ENCODE data around the gene TXNDC11.

TXNDC11 gene

DNA sequence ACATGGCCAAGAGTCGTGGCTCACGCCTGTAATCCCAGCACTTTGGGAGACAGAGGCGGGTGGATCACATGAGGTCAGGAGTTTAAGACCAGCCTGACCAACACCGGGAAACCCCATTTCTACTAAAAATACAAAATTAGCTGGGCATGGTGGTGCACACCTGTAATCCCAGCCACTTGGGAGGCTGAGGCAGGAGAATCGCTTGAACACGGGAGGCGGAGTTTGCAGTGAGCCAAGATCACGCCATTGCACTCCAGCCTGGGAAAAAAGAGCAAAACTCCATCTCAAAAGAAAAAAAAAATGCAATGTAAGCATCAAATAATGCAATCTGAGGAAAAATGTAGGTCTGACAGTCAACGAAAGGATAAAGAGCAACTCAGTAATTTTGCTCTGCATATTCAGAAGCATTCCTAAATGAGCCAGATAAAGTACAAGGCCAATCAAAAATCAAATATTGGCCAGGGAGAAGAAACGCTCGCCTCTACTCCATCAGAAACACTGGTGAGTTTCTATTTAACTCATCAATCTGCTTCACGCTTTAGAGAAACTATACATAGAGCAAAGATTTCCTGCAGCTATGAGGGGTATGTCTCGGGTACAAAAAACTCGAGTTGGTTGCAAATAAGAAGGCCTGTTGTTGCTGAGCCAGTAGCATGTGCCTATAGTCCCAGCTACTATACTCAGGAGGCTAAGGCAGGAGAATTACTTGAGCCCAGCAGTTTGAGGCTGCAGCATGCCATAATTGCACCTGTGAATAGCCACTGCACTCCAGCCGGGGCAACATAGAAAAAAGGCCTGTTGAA lies 3.7 kb downstream of the TXNDC11 start:
- DNase-seq (ENCODE audit: insufficient read length, low spot score), result no peak
- no peak for FAIRE-seq
- no peak for TF ChIP-seq TAF1 (IDR thresholded peaks at IDR 0.05; ENCODE audit: low read depth, low read length)
- TF ChIP-seq POLR2AphosphoS5 (IDR thresholded peaks at IDR 0.05; ENCODE audit: low read depth, low read length), result no peak
- no peak for TF ChIP-seq POU2F2 (IDR thresholded peaks at IDR 0.05; ENCODE audit: low read depth, low read length)
- TF ChIP-seq POLR2A (IDR thresholded peaks at IDR 0.05; ENCODE audit: low read depth, low read length), result no peak
- TF ChIP-seq PAX5 (IDR thresholded peaks at IDR 0.05; ENCODE audit: insufficient read depth, low read length, severe bottlenecking), result no peak
- TF ChIP-seq SPI1 (IDR thresholded peaks at IDR 0.05; ENCODE audit: low read depth, low read length), result no peak

- no peak for FAIRE-seq
- DNase-seq (ENCODE audit: insufficient read length, low spot score), result no peak
- no peak for TF ChIP-seq POLR2A (IDR thresholded peaks at IDR 0.05; ENCODE audit: low read depth, low read length)
- TF ChIP-seq POLR2AphosphoS5 (IDR thresholded peaks at IDR 0.05; ENCODE audit: low read depth, low read length), result no peak
- TF ChIP-seq POU2F2 (IDR thresholded peaks at IDR 0.05; ENCODE audit: low read depth, low read length), result no peak
- no peak for TF ChIP-seq PAX5 (IDR thresholded peaks at IDR 0.05; ENCODE audit: insufficient read depth, low read length, severe bottlenecking)
- no peak for TF ChIP-seq SPI1 (IDR thresholded peaks at IDR 0.05; ENCODE audit: low read depth, low read length)
- no peak for TF ChIP-seq TAF1 (IDR thresholded peaks at IDR 0.05; ENCODE audit: low read depth, low read length)
Measured at GRCh38 chr16:11737713-11738112, 4.9 kb downstream of the TXNDC11 start.

DNA sequence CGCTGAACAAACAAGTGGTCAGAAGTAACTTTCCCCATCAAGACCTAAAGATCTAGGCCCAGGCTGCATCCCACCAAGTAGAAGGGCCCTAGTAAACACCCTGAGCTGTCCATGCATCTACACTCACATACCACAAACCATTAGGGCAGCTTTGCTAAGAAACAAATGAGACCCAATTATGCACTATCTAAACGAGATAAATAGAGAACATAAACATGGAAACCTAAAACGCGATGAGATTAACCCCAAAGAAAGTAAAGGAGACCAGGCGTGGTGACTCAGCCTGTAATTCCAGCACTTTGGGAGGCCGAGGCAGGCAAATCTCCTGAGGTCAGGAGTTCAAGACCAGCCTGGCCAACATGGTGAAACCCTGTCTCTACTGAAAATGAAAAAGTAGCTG lies 5.8 kb downstream of the TXNDC11 start:
- no peak for TF ChIP-seq PAX5 (IDR thresholded peaks at IDR 0.05; ENCODE audit: insufficient read depth, low read length, severe bottlenecking)
- no peak for TF ChIP-seq POLR2AphosphoS5 (IDR thresholded peaks at IDR 0.05; ENCODE audit: low read depth, low read length)
- TF ChIP-seq POLR2A (IDR thresholded peaks at IDR 0.05; ENCODE audit: low read depth, low read length), result no peak
- no peak for TF ChIP-seq SPI1 (IDR thresholded peaks at IDR 0.05; ENCODE audit: low read depth, low read length)
- TF ChIP-seq TAF1 (IDR thresholded peaks at IDR 0.05; ENCODE audit: low read depth, low read length), result no peak
- no peak for TF ChIP-seq POU2F2 (IDR thresholded peaks at IDR 0.05; ENCODE audit: low read depth, low read length)
- DNase-seq (ENCODE audit: insufficient read length, low spot score), result no peak
- FAIRE-seq, result no peak

DNA sequence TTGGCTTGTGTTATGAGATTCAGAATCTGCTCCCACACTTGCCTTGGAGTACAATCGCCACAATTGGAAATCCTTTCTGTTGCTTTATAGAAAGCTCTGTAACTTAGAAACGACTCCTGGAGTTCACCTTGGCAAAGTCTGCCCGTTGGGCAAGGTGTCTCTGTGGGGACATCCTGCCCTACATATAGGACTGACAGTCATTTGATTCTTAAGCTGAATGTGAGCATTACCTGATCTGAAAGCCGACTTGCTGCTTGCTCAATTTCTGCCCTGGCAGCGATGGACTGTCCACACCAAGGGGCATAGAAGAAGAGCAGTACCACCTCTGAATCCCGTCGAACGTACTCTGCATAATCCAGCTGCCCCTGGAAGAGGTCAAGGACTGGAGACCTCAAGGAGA lies 6.9 kb downstream of the TXNDC11 start:
- TF ChIP-seq SPI1 (IDR thresholded peaks at IDR 0.05; ENCODE audit: low read depth, low read length), result no peak
- no peak for TF ChIP-seq PAX5 (IDR thresholded peaks at IDR 0.05; ENCODE audit: insufficient read depth, low read length, severe bottlenecking)
- no peak for TF ChIP-seq TAF1 (IDR thresholded peaks at IDR 0.05; ENCODE audit: low read depth, low read length)
- no peak for TF ChIP-seq POLR2A (IDR thresholded peaks at IDR 0.05; ENCODE audit: low read depth, low read length)
- TF ChIP-seq POU2F2 (IDR thresholded peaks at IDR 0.05; ENCODE audit: low read depth, low read length), result no peak
- TF ChIP-seq POLR2AphosphoS5 (IDR thresholded peaks at IDR 0.05; ENCODE audit: low read depth, low read length), result no peak
- FAIRE-seq (no peak), DNase-seq (ENCODE audit: insufficient read length, low spot score) (no peak)

DNA sequence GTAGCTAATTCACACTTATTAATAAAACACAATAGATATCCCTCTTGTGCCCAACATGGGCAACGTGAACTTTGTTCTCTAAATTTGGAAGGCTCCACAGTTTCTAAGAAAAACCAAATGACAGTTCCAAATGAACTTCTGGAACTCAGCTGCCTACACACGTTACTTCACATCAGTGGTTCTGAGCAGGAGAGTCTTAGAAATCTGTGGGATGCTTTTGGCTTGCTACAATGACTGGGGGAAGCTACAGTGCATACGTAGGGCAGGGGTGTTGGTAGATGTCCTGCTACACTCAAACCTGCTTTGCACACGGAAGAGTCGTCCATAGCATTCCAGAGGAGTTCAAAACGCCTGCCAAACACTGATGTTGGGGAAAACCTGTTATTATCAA lies 8.0 kb downstream of the TXNDC11 start:
- FAIRE-seq (no peak), DNase-seq (ENCODE audit: insufficient read length, low spot score) (no peak)
- TF ChIP-seq POLR2A (IDR thresholded peaks at IDR 0.05; ENCODE audit: low read depth, low read length), result no peak
- no peak for TF ChIP-seq SPI1 (IDR thresholded peaks at IDR 0.05; ENCODE audit: low read depth, low read length)
- TF ChIP-seq POLR2AphosphoS5 (IDR thresholded peaks at IDR 0.05; ENCODE audit: low read depth, low read length), result no peak
- no peak for TF ChIP-seq TAF1 (IDR thresholded peaks at IDR 0.05; ENCODE audit: low read depth, low read length)
- TF ChIP-seq PAX5 (IDR thresholded peaks at IDR 0.05; ENCODE audit: insufficient read depth, low read length, severe bottlenecking), result no peak
- TF ChIP-seq POU2F2 (IDR thresholded peaks at IDR 0.05; ENCODE audit: low read depth, low read length), result no peak

- TF ChIP-seq TAF1 (IDR thresholded peaks at IDR 0.05; ENCODE audit: low read depth, low read length) (no peak), POLR2A (IDR thresholded peaks at IDR 0.05; ENCODE audit: low read depth, low read length) (no peak), POLR2AphosphoS5 (IDR thresholded peaks at IDR 0.05; ENCODE audit: low read depth, low read length) (no peak), PAX5 (IDR thresholded peaks at IDR 0.05; ENCODE audit: insufficient read depth, low read length, severe bottlenecking) (no peak), POU2F2 (IDR thresholded peaks at IDR 0.05; ENCODE audit: low read depth, low read length) (no peak), SPI1 (IDR thresholded peaks at IDR 0.05; ENCODE audit: low read depth, low read length) (no peak)
- FAIRE-seq (peak; percentile 20), DNase-seq (ENCODE audit: insufficient read length, low spot score) (no peak)
Measured at GRCh38 chr16:11734025-11734652, 8.5 kb downstream of the TXNDC11 start.

GRCh38 chr16:11731222-11731621 lies 11.4 kb downstream of the TXNDC11 start:
- no peak for TF ChIP-seq POLR2A (IDR thresholded peaks at IDR 0.05; ENCODE audit: low read depth, low read length)
- no peak for TF ChIP-seq POU2F2 (IDR thresholded peaks at IDR 0.05; ENCODE audit: low read depth, low read length)
- TF ChIP-seq PAX5 (IDR thresholded peaks at IDR 0.05; ENCODE audit: insufficient read depth, low read length, severe bottlenecking), result no peak
- TF ChIP-seq SPI1 (IDR thresholded peaks at IDR 0.05; ENCODE audit: low read depth, low read length), result no peak
- no peak for TF ChIP-seq POLR2AphosphoS5 (IDR thresholded peaks at IDR 0.05; ENCODE audit: low read depth, low read length)
- TF ChIP-seq TAF1 (IDR thresholded peaks at IDR 0.05; ENCODE audit: low read depth, low read length), result no peak
- FAIRE-seq, result no peak
- no peak for DNase-seq (ENCODE audit: insufficient read length, low spot score)

DNA sequence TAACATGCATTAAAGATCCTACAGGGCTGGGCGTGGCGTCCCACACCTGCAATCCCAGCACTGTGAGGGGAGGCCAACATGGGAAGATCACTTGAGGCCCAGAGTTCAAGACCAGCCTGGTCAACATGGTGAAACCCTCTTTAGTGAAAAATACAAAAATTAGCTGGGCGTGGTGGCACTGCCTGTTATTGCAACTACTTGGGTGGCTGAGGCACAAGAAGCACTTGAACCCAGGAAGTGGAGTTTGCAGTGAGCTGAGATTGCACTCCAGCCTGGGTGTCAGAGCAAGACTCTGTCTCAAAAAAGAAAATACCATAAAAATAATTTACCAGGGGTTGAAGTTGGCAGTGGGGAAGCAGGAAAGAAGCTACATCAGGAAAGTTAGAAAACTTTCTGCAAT lies 12.9 kb downstream of the TXNDC11 start:
- TF ChIP-seq SPI1 (IDR thresholded peaks at IDR 0.05; ENCODE audit: low read depth, low read length) (no peak), TAF1 (IDR thresholded peaks at IDR 0.05; ENCODE audit: low read depth, low read length) (no peak), POU2F2 (IDR thresholded peaks at IDR 0.05; ENCODE audit: low read depth, low read length) (no peak), POLR2A (IDR thresholded peaks at IDR 0.05; ENCODE audit: low read depth, low read length) (no peak), POLR2AphosphoS5 (IDR thresholded peaks at IDR 0.05; ENCODE audit: low read depth, low read length) (no peak), PAX5 (IDR thresholded peaks at IDR 0.05; ENCODE audit: insufficient read depth, low read length, severe bottlenecking) (no peak)
- DNase-seq (ENCODE audit: insufficient read length, low spot score) (no peak), FAIRE-seq (no peak)

GRCh38 chr16:11727796-11728543 lies 14.7 kb downstream of the TXNDC11 start:
- FAIRE-seq, result no peak
- no peak for DNase-seq (ENCODE audit: insufficient read length, low spot score)
- TF ChIP-seq SPI1 (IDR thresholded peaks at IDR 0.05; ENCODE audit: low read depth, low read length), result peak; percentile 51; the same call in 1 of the 2 replicates
- no peak for TF ChIP-seq TAF1 (IDR thresholded peaks at IDR 0.05; ENCODE audit: low read depth, low read length)
- no peak for TF ChIP-seq POLR2A (IDR thresholded peaks at IDR 0.05; ENCODE audit: low read depth, low read length)

Data from GM12891 (cell line).